Kidney (tissue), 14 donors: ENCODE data around the gene SOX13. TPM values are rescaled to one million over a fixed set of nuclear protein-coding genes. Genes with fewer than 3 reads are reported as not detected.

Experiments used
- DNase-seq, 5 donors: peaks; one replicate each; pipeline ENCODE4 v3.0.0-alpha.2; 2013 to 2020
- FAIRE-seq: peaks from 2 replicates; lab custom pipeline; 2012; peaks lifted over from hg19 to GRCh38; lab: Jason Lieb, UNC
- H3K27ac ChIP-seq, 2 donors: one replicate each; pipeline ENCODE4 v1.7.0; 2013; ENCODE audit warnings: low read depth in 2 of 2, low read length in 2 of 2, inconsistent platforms in 1 of 2
- H3K27me3 ChIP-seq: one replicate; pipeline ENCODE4 v1.7.1; 2013; ENCODE audit warnings: low read length, inconsistent platforms; ENCODE audit not compliant: control insufficient read depth, insufficient read depth
- H3K36me3 ChIP-seq, 3 donors: one replicate each; pipeline versions ENCODE4 v1.7.0 to v1.7.1; 2013; ENCODE audit warnings: low read length in 3 of 3, control low read depth in 1 of 3, inconsistent platforms in 1 of 3; ENCODE audit not compliant: insufficient read depth in 3 of 3, control insufficient read depth in 2 of 3
- H3K4me1 ChIP-seq, 3 donors: one replicate each; pipeline versions ENCODE4 v1.7.0 to v1.7.1; 2013; ENCODE audit warnings: low read length in 3 of 3, inconsistent platforms in 1 of 3, low read depth in 1 of 3; ENCODE audit not compliant: control insufficient read depth in 2 of 3, insufficient read depth in 2 of 3
- H3K4me3 ChIP-seq, 3 donors: one replicate each; pipeline versions ENCODE4 v1.7.0 to v1.8.1; 2013; ENCODE audit warnings: low read length in 3 of 3, control low read depth in 1 of 3, inconsistent platforms in 1 of 3
- H3K9ac ChIP-seq, 3 donors: one replicate each; pipeline versions ENCODE4 v1.7.0 to v1.7.1; 2013; ENCODE audit warnings: low read length in 3 of 3, control low read depth in 1 of 3, inconsistent platforms in 1 of 3
- H3K9me3 ChIP-seq, 3 donors: one replicate each; pipeline versions ENCODE4 v1.7.0 to v1.7.1; 2013; ENCODE audit warnings: low read length in 3 of 3, control low read depth in 1 of 3, inconsistent platforms in 1 of 3; ENCODE audit not compliant: control insufficient read depth in 2 of 3, insufficient read depth in 1 of 3
- CTCF ChIP-seq: IDR thresholded peaks from 3 replicates; pipeline ENCODE4 v1.5.1; 2012; ENCODE audit warnings: mild to moderate bottlenecking, moderate library complexity, borderline replicate concordance; ENCODE audit not compliant: insufficient read depth; ENCODE audit errors: extremely low read depth
- intact Hi-C: fragments of 100-400 bp; cut with DNase I; formaldehyde crosslinking; loops from one replicate; pipeline ENCODE4 v1.11.1; 2022
- polyA plus RNA-seq: library from polyadenylated mRNA; stranded (reverse); fragments of 350-450 nt; fragmentation: Illumina TruSeq; extraction: RNeasy Lipid Tissue Mini Kit (QIAGEN cat#74804); gene quantifications from one replicate; pipeline ENCODE4 v1.2.3, GENCODE V29; 2014; ENCODE audit warnings: low read depth, low replicate concordance; ENCODE audit not compliant: insufficient read depth
- total RNA-seq: library from RNA; stranded (reverse); fragmentation: NEBNext Ultra II Directional; extraction: Animal tissue kit (Norgen Biotek cat#: 25700); gene quantifications from one replicate; pipeline ENCODE4 v1.2.1, GENCODE V29; 2021
- donor health status: control.
- donor health status: control.
- donor health status: control.
- donor health status: control.
- donor health status: control.
- donor health status: DM: yes; HTN: yes; CAD: no.
- donor health status: Normal renal cell carcinoma (clear cell type).

Gene SOX13
- total and polyA plus RNA-seq, 2 donors from 2014 or later, result 23.9 to 55.2 TPM

- H3K9ac ChIP-seq, result peak overlapping the region in 1 of 3 donors; percentile 8
- DNase-seq (peak in 1 of 5 donors; percentile 65), FAIRE-seq (no peak)
- H3K4me3 ChIP-seq, result no peak overlapping the region
- intact Hi-C loops, result no loop called here
- no peaks in the 10 kb centered on the region for H3K27me3 ChIP-seq
- peak overlapping the region; percentile 77 to 78 for H3K27ac ChIP-seq
- no peaks in the 10 kb centered on the region for H3K36me3 ChIP-seq
- peaks cover 0 to 59% (median 36%) of the 10 kb centered on the region in 3 donors for H3K4me1 ChIP-seq
- no peaks in the 10 kb centered on the region for H3K9me3 ChIP-seq
- TF ChIP-seq CTCF, result no peak
Observed at GRCh38 chr1:204102739-204103430, 30.0 kb downstream of the SOX13 start.

- intact Hi-C loops, result no loop called here
- no peak for FAIRE-seq
Observed at GRCh38 chr1:204103431-204103741, 30.5 kb downstream of the SOX13 start.

GRCh38 chr1:204104331-204105130, 31.6 kb downstream of the SOX13 start:
- Histone ChIP-seq H3K36me3 (no peaks in the 10 kb centered on the region), H3K4me3 (no peak overlapping the region), H3K9ac (peak overlapping the region in 1 of 3 donors; percentile 43), H3K27ac (peak overlapping the region; percentile 77 to 78), H3K4me1 (peaks cover 0 to 60% (median 27%) of the 10 kb centered on the region in 3 donors), H3K27me3 (no peaks in the 10 kb centered on the region), H3K9me3 (no peaks in the 10 kb centered on the region)
- no peak for DNase-seq
- TF ChIP-seq CTCF, result no peak
- FAIRE-seq, result no peak
- intact Hi-C loops, result no loop called here

More at GRCh38 chr1:204103431-204103741, 30.5 kb downstream of the SOX13 start:
- peaks cover 0 to 62% (median 36%) of the 10 kb centered on the region in 3 donors for H3K4me1 ChIP-seq
- no peak for TF ChIP-seq CTCF
- H3K36me3 ChIP-seq, result no peaks in the 10 kb centered on the region
- H3K27me3 ChIP-seq, result no peaks in the 10 kb centered on the region
- no peak overlapping the region for H3K4me3 ChIP-seq
- H3K9ac ChIP-seq, result no peak overlapping the region
- no peak for DNase-seq
- H3K9me3 ChIP-seq, result no peaks in the 10 kb centered on the region
- peak overlapping the region; percentile 77 to 78 for H3K27ac ChIP-seq
